ENCODE measurements around the gene NRARP. TPM values are rescaled to one million over a fixed set of nuclear protein-coding genes. Genes with fewer than 3 reads are reported as not detected.

The NRARP gene
- total and polyA plus RNA-seq, 2 of the 13 experiments (the other 11 are each of a cell fraction or from before 2014, with no cell fraction given), result 0.22 to 0.46 TPM

GRCh38 chr9:137275588-137276472 is 26.2 kb downstream of the NRARP start (continued):
- TF ChIP-seq, protein P1, sequence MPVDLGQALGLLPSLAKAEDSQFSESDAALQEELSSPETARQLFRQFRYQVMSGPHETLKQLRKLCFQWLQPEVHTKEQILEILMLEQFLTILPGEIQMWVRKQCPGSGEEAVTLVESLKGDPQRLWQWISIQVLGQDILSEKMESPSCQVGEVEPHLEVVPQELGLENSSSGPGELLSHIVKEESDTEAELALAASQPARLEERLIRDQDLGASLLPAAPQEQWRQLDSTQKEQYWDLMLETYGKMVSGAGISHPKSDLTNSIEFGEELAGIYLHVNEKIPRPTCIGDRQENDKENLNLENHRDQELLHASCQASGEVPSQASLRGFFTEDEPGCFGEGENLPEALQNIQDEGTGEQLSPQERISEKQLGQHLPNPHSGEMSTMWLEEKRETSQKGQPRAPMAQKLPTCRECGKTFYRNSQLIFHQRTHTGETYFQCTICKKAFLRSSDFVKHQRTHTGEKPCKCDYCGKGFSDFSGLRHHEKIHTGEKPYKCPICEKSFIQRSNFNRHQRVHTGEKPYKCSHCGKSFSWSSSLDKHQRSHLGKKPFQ (CRISPR knock-in tag; IDR thresholded peaks at IDR 0.05; ENCODE audit: insufficient replicate concordance), result no peak
- TF ChIP-seq SALL2 (CRISPR knock-in tag; IDR thresholded peaks at IDR 0.05), result peak; percentile 1; the same call in 1 of the 2 replicates
- peak; percentile 82; the same call in 1 of the 2 replicates for TF ChIP-seq HNRNPL (IDR thresholded peaks at IDR 0.05; ENCODE audit: low read depth, low read length)

DNA sequence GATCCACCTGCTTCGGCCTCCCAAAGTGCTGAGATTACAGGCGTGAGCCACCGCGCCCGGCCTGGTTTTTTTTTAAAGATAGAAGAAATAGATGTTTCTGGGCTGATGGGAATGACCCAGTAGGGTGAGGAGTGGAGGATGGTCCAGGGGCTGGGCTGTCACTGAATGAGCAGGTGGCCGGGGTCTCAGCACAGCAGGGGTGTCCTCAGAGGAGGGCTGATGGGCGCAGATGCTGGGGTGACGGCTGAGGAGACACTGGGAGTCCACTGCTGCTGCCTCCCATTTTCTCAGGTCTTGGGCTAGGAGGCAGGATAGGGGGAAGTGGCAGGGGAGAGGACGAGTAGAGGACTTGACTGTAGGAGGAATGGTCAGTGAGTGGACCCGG is 26.9 kb downstream of the NRARP start:
- BruUV-seq (replicated peaks), result no TSS peak
- Histone ChIP-seq H4K20me1 (ENCODE audit: insufficient read depth, low read length) (no peaks in the 10 kb centered on the region), H3K4me1 (ENCODE audit: insufficient read depth, low read length) (peaks cover 21% of the 10 kb centered on the region), H3K9me3 (ENCODE audit: low read length) (no peaks in the 10 kb centered on the region), H2AFZ (ENCODE audit: low read length) (no peak overlapping the region), H3K79me2 (ENCODE audit: insufficient read depth, low read length) (peaks cover 6% of the 10 kb centered on the region), H3K9ac (ENCODE audit: insufficient read depth, low read depth, low read length) (no peak overlapping the region), H3K27me3 (ENCODE audit: control insufficient read depth in 1 of 2, insufficient read depth in 2 of 2, low read length in 2 of 2) (no peaks in the 10 kb centered on the region; a peak in 1 of 5 replicates), H3K4me2 (ENCODE audit: low read depth, low read length) (0 out of 2 replicates have a peak overlapping the region, but pooled peaks have one; percentile 88), H3K36me3 (replicated peaks in 1 of 2; ENCODE audit: control insufficient read depth in 1 of 2, insufficient read depth in 2 of 2, low read length in 2 of 2) (peaks cover 7 to 20% of the 10 kb centered on the region in 2 experiments; a peak in 4 of 5 replicates), H3K27ac (ENCODE audit: extremely low read length, insufficient read depth, low read length) (peak overlapping the region; percentile 18), H3K4me3 (replicated peaks in 1 of 3; ENCODE audit: insufficient read depth in 1 of 3, low read depth in 2 of 3, low read length in 3 of 3) (no peak overlapping the region)
- CTCF ChIA-PET (ENCODE audit: low intra/inter-chr PET ratio, low total read pairs), result no interaction called here
- in situ Hi-C loops (cut with HindIII; ENCODE audit: extremely low pct_ligation_motif_present, low pct_unique_long_range_greater_than_20kb), result no loop called here
- POLR2A ChIA-PET, result interaction anchor here (1.2 kb wide), 1 partner anchor 32 kb away, joined by 5 read pairs; no protein-coding TSS in a partner anchor
- no peak for FAIRE-seq
- WGBS (ENCODE audit: low lambda C conversion rate), result 87% methylated on average over 10 of the region's 10 CpGs
- no peak for TF ChIP-seq ZNF234 (CRISPR knock-in tag; conservative IDR thresholded peaks at IDR 0.05)
- no peak for TF ChIP-seq ZNF430 (CRISPR knock-in tag; IDR thresholded peaks at IDR 0.05)
- DNase-seq (ENCODE audit: low spot score), result no peak
- no peak for ATAC-seq
- intact Hi-C loops (cut with micrococcal nuclease; ENCODE audit: unreplicated experiment), result no loop called here
